ENCODE results near the gene PRKCA.
"Not testable (repeated sequence)": the region's sequence is repeated elsewhere in the genome, so short reads cannot be mapped to it uniquely, and the experiment has no call there.

Gene PRKCA

DNA sequence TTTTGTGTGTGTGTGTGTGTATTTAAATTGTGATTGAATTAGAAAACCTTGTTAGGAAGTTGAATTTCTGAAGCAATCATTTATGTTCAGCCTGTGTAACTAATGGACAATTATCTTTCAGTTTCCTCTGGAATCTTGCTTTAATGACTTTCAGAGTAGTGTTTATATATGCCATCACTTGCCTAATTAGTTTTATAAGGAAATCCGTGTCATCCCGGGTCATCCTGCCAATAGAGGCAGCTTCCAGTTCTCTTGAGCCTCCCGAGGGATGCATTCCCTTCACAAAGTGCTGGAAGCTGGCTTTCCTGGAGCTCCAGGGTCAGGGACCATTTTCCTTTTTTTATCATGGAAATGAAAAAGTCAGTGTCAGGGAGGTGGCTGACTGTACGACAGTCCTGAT, 42.9 kb downstream of the PRKCA start:
- no peak for ATAC-seq
- peak; percentile 78 for TF ChIP-seq ISL1 (CRISPR knock-in tag; IDR thresholded peaks at IDR 0.05)
- TF ChIP-seq CREB5 (CRISPR knock-in tag; IDR thresholded peaks at IDR 0.05; ENCODE audit: low read depth): 0 out of 2 replicates have a peak, but pooled peaks have one; percentile 46
- peak; percentile 49 for TF ChIP-seq TCF4 (CRISPR knock-in tag; IDR thresholded peaks at IDR 0.05; ENCODE audit: borderline replicate concordance)
- no peak for TF ChIP-seq ESRRG (CRISPR knock-in tag; IDR thresholded peaks at IDR 0.05)
- TF ChIP-seq GLIS3 (CRISPR knock-in tag; IDR thresholded peaks at IDR 0.05): no peak
- TF ChIP-seq ZC3H10 (CRISPR knock-in tag; IDR thresholded peaks at IDR 0.05): no peak
- peak; percentile 29; the same call in 1 of the 2 replicates for TF ChIP-seq TSHZ2 (CRISPR knock-in tag; IDR thresholded peaks at IDR 0.05)

DNA sequence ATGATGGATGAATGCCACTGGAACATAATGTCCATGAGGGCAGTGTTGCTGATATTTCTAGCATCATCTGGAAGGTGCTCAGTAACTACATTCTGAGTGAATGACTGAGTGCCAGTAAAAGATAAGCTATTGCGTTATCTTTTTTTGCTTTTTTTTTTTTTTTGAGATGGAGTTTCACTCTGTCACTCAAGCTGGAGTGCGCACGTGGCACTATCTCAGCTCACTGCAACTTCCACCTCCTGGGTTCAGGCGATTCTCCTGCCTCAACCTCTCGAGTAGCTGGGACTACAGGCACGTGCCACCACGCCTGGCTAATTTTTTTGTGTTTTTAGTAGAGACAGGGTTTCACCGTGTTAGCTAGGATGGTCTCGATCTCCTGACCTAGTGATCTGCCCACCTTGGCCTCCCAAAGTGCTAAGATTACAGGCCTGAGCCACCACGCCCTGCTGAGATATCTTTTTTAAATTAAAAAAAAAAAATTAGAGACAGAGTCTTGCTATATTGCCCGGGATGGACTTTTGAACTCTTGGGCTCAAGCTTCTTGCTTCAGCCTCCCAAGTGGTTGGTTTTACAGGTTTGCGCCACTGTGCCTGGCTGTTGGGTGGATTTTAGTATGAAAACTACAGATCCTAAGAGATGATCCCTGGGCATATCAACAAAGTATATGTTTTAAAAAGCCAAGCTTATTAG, 43.7 kb downstream of the PRKCA start:
- not testable (repeated sequence) for ATAC-seq

DNA sequence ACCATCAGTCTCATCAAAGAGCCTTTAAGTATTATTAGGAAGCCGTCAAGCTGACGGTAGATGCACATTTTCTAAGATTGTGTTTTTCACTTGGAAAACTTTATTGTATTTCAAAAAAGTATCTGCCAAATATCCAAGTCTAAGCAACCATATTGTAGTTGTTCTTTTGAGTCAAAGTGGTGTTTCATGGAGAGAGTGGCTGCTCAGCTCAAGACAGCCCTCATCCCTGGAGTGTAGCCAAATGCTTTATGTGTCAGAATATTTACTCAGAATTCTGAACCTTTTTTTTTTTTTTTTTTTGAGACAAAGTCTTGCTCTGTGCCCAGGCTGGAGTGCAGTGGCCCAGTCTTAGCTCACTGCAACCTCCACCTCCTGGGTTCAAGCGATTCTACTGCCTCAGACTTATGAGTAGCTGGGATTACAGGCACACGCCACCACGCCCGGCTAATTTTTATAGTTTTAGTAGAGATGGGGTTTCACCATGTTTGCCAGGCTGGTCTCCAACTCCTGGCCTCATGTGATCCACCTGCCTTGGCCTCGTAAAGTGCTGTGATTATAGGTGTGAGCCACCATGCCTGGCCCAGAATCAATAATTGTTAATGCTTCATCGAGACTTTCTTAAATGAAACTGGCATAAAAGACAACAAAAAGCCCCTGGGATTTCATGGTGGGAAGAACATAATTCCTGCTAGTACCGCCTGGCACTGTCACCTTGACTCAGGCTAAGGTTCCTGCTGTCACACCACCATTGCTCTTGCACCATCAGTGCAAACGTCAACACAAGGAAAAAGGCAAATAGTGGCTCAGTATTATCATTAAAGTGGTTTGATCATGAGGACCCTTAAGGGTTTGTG, 45.5 kb downstream of the PRKCA start:
- peak; percentile 15 for ATAC-seq
- TF ChIP-seq PPARA (CRISPR knock-in tag; IDR thresholded peaks at IDR 0.05; ENCODE audit: borderline replicate concordance) (no peak), POU6F1 (CRISPR knock-in tag; IDR thresholded peaks at IDR 0.05; ENCODE audit: borderline replicate concordance, low read depth) (no peak), ZNF565 (CRISPR knock-in tag; conservative IDR thresholded peaks at IDR 0.05; ENCODE audit: low read depth) (no peak), ISL1 (CRISPR knock-in tag; IDR thresholded peaks at IDR 0.05) (no peak), ZC3H10 (CRISPR knock-in tag; IDR thresholded peaks at IDR 0.05) (no peak), ZNF70 (CRISPR knock-in tag; IDR thresholded peaks at IDR 0.05) (no peak), ARNTL (CRISPR knock-in tag; IDR thresholded peaks at IDR 0.05; ENCODE audit: borderline replicate concordance, low read depth) (no peak), CSDC2 (CRISPR knock-in tag; IDR thresholded peaks at IDR 0.05) (no peak), RARB (CRISPR knock-in tag; IDR thresholded peaks at IDR 0.05) (no peak)

GRCh38 chr17:66348584-66349165, 46.3 kb downstream of the PRKCA start:
- TF ChIP-seq ZNF70 (CRISPR knock-in tag; IDR thresholded peaks at IDR 0.05): no peak
- no peak for TF ChIP-seq PPARA (CRISPR knock-in tag; IDR thresholded peaks at IDR 0.05; ENCODE audit: borderline replicate concordance)
- TF ChIP-seq ISL1 (CRISPR knock-in tag; IDR thresholded peaks at IDR 0.05): peak; percentile 78
- TF ChIP-seq ZNF565 (CRISPR knock-in tag; conservative IDR thresholded peaks at IDR 0.05; ENCODE audit: low read depth): no peak
- TF ChIP-seq SNAI2 (CRISPR knock-in tag; IDR thresholded peaks at IDR 0.05): peak; percentile 59; the same call in 1 of the 2 replicates
- peak; percentile 35; the same call in 1 of the 2 replicates for TF ChIP-seq TSHZ2 (CRISPR knock-in tag; IDR thresholded peaks at IDR 0.05)
- no peak for TF ChIP-seq OSR1 (CRISPR knock-in tag; IDR thresholded peaks at IDR 0.05)
- no peak for TF ChIP-seq POU6F1 (CRISPR knock-in tag; IDR thresholded peaks at IDR 0.05; ENCODE audit: borderline replicate concordance, low read depth)
- no peak for TF ChIP-seq CREB5 (CRISPR knock-in tag; IDR thresholded peaks at IDR 0.05; ENCODE audit: low read depth)
- TF ChIP-seq TCF4 (CRISPR knock-in tag; IDR thresholded peaks at IDR 0.05; ENCODE audit: borderline replicate concordance): peak; percentile 27; the same call in 1 of the 2 replicates
- peak; percentile 82; the same call in 1 of the 2 replicates for TF ChIP-seq CSDC2 (CRISPR knock-in tag; IDR thresholded peaks at IDR 0.05)
- peak; percentile 77; the same call in 1 of the 2 replicates for TF ChIP-seq ZFP3 (CRISPR knock-in tag; IDR thresholded peaks at IDR 0.05)
- ATAC-seq: peak; percentile 85
